ENCODE measurements around the gene MBNL1.

DNA sequence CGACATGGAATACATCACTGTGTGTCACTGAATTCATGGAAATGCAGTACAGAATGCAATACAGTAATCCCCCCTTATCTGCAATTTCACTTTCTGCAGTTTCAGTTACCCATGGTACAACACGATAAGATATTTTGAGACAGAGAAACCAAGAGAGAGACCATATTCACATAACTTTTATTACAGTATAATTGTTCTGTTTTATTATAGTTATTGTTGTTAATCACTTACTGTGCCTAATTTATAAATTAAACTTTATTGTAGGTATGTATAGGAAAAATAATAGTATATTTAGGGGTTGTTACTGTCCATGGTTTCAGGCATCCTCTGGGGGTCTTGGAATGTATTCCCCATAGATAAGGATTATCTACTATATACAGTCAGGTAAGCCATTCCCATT is 61.8 kb downstream of the MBNL1 start:
- TF ChIP-seq POLR2A (IDR thresholded peaks at IDR 0.05), result no peak
- TF ChIP-seq, protein P1, sequence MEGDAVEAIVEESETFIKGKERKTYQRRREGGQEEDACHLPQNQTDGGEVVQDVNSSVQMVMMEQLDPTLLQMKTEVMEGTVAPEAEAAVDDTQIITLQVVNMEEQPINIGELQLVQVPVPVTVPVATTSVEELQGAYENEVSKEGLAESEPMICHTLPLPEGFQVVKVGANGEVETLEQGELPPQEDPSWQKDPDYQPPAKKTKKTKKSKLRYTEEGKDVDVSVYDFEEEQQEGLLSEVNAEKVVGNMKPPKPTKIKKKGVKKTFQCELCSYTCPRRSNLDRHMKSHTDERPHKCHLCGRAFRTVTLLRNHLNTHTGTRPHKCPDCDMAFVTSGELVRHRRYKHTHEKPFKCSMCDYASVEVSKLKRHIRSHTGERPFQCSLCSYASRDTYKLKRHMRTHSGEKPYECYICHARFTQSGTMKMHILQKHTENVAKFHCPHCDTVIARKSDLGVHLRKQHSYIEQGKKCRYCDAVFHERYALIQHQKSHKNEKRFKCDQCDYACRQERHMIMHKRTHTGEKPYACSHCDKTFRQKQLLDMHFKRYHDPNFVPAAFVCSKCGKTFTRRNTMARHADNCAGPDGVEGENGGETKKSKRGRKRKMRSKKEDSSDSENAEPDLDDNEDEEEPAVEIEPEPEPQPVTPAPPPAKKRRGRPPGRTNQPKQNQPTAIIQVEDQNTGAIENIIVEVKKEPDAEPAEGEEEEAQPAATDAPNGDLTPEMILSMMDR (IDR thresholded peaks at IDR 0.05), result no peak

Data from vagina (tissue), 2 donors.